Fibroblast of the aortic adventitia (primary cell): ENCODE results near the gene EMILIN3. TPM values are rescaled to one million over a fixed set of nuclear protein-coding genes. Genes with fewer than 3 reads are reported as not detected.

Experiments used
- DNase-seq: peaks from one replicate; pipeline ENCODE4 v3.0.0-alpha.2; 2010; ENCODE audit warnings: low read depth
- H3K4me3 ChIP-seq: 2 replicates; pipeline ENCODE4 v1.5.1; 2011; ENCODE audit warnings: low read depth, mild to moderate bottlenecking, control low read depth, low read length, moderate library complexity
- total RNA-seq: library from RNA; depleted of rRNA; stranded (reverse); fragments of >200 nt; gene quantifications from 2 replicates; pipeline ENCODE4 v1.2.3, GENCODE V29; 2012; ENCODE audit warnings: low replicate concordance
- TF ChIP-seq, protein P1 (sequence below): IDR thresholded peaks from 2 replicates; pipeline ENCODE4 v1.5.1; 2011; ENCODE audit warnings: mild to moderate bottlenecking, low read length, control low read depth, inconsistent platforms; ENCODE audit not compliant: insufficient read depth

Gene EMILIN3, protein sequence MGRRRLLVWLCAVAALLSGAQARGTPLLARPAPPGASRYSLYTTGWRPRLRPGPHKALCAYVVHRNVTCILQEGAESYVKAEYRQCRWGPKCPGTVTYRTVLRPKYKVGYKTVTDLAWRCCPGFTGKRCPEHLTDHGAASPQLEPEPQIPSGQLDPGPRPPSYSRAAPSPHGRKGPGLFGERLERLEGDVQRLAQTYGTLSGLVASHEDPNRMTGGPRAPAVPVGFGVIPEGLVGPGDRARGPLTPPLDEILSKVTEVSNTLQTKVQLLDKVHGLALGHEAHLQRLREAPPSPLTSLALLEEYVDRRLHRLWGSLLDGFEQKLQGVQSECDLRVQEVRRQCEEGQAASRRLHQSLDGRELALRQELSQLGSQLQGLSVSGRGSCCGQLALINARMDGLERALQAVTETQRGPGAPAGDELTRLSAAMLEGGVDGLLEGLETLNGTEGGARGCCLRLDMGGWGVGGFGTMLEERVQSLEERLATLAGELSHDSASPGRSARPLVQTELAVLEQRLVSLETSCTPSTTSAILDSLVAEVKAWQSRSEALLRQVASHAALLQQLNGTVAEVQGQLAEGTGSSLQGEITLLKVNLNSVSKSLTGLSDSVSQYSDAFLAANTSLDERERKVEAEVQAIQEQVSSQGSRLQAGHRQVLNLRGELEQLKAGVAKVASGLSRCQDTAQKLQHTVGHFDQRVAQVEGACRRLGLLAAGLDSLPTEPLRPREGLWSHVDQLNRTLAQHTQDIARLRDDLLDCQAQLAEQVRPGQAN
- not detected in 2 replicates for total RNA-seq

- no peak within 1 kb of the TSS for H3K4me3 ChIP-seq
- TF ChIP-seq, protein P1, sequence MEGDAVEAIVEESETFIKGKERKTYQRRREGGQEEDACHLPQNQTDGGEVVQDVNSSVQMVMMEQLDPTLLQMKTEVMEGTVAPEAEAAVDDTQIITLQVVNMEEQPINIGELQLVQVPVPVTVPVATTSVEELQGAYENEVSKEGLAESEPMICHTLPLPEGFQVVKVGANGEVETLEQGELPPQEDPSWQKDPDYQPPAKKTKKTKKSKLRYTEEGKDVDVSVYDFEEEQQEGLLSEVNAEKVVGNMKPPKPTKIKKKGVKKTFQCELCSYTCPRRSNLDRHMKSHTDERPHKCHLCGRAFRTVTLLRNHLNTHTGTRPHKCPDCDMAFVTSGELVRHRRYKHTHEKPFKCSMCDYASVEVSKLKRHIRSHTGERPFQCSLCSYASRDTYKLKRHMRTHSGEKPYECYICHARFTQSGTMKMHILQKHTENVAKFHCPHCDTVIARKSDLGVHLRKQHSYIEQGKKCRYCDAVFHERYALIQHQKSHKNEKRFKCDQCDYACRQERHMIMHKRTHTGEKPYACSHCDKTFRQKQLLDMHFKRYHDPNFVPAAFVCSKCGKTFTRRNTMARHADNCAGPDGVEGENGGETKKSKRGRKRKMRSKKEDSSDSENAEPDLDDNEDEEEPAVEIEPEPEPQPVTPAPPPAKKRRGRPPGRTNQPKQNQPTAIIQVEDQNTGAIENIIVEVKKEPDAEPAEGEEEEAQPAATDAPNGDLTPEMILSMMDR: no peak
- no peak for DNase-seq
These were observed at the start of gene EMILIN3 for GRCh38 chr20:41366546-41367392. Gene EMILIN3 (minus strand): TSS chr20:41366818. CDS start chr20:41366634, 184 bp downstream.

GRCh38 chr20:41415191-41415590 is 48.6 kb upstream of the EMILIN3 start:
- no peak overlapping the region for H3K4me3 ChIP-seq
- TF ChIP-seq, protein P1: no peak
- no peak for DNase-seq

- no peak for DNase-seq
- no peak overlapping the region for H3K4me3 ChIP-seq
- TF ChIP-seq, protein P1: no peak
These were observed 46.6 kb upstream of the EMILIN3 start for GRCh38 chr20:41413169-41413568.

GRCh38 chr20:41412324-41413120 is 45.9 kb upstream of the EMILIN3 start:
- TF ChIP-seq, protein P1: no peak
- no peak for DNase-seq

DNA sequence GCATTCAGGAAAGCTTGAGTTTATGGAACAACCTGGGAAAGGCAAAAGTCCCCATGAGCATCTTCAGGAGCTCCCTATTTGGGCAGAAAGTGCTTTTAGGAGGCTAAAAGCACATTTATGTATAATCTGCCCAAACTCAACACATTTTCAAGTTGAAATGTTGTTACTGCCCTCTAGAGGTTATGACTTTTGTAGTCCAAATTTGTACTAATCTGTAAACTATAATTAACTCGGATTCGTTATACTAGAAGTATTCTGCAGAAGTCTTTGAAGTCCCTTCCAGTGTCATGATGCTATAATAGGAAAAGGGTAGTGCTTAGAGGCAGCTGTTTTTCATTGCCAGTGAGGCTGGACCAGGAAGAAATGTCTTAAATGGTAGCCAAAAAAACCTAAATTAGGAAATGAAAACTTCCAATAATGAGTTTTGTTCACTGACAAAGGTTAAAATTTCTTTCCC is 44.8 kb upstream of the EMILIN3 start:
- peak; percentile 56 for DNase-seq
- H3K4me3 ChIP-seq: no peak overlapping the region
- TF ChIP-seq, protein P1: peak; percentile 37

More at GRCh38 chr20:41412324-41413120, 45.9 kb upstream of the EMILIN3 start:
- no peak overlapping the region for H3K4me3 ChIP-seq

- TF ChIP-seq, protein P1: no peak
- DNase-seq: no peak
- no peak overlapping the region for H3K4me3 ChIP-seq
These were observed 42.4 kb upstream of the EMILIN3 start for GRCh38 chr20:41408986-41409385.
